Measurements from ENCODE around the gene ABCB8.

ABCB8 gene

GRCh38 chr7:151087245-151088018 is 59.2 kb downstream of the ABCB8 start:
- DNase-seq (ENCODE audit: low read depth in 3 of 3), result no peak

- no peak for DNase-seq (ENCODE audit: low read depth in 3 of 3)
Observed at GRCh38 chr7:151088019-151088855, 60.0 kb downstream of the ABCB8 start.

- no peak for DNase-seq (ENCODE audit: low read depth in 3 of 3)
Observed at GRCh38 chr7:151088856-151089699, 60.8 kb downstream of the ABCB8 start.

- DNase-seq (ENCODE audit: low read depth in 3 of 3), result no peak
Observed at GRCh38 chr7:151089893-151090730, 61.9 kb downstream of the ABCB8 start.

GRCh38 chr7:151091003-151091402 is 62.8 kb downstream of the ABCB8 start:
- DNase-seq (ENCODE audit: low read depth in 3 of 3), result no peak

- DNase-seq (ENCODE audit: low read depth in 3 of 3), result no peak
Observed at GRCh38 chr7:151091431-151091830, 63.2 kb downstream of the ABCB8 start.

- DNase-seq (ENCODE audit: low read depth in 3 of 3), result no peak
Observed at GRCh38 chr7:151091988-151092387, 63.7 kb downstream of the ABCB8 start.

- no peak for DNase-seq (ENCODE audit: low read depth in 3 of 3)
Observed at GRCh38 chr7:151093748-151094147, 65.5 kb downstream of the ABCB8 start.

GRCh38 chr7:151094675-151095074 is 66.4 kb downstream of the ABCB8 start:
- DNase-seq (ENCODE audit: low read depth in 3 of 3), result no peak

- DNase-seq (ENCODE audit: low read depth in 3 of 3), result no peak
Observed at GRCh38 chr7:151095123-151095797, 67.0 kb downstream of the ABCB8 start.

- DNase-seq (ENCODE audit: low read depth in 3 of 3), result no peak
Observed at GRCh38 chr7:151095828-151096475, 67.7 kb downstream of the ABCB8 start.

Data from stimulated activated CD4-positive, alpha-beta T cell treated with anti-CD3 and anti-CD28 coated beads, TNF-alpha, amount 100 ng/mL, for 48 hours (primary cell).